ENCODE data around the gene GOLM1. TPM values are rescaled to one million over a fixed set of nuclear protein-coding genes. Genes with fewer than 3 reads are reported as not detected.

The GOLM1 gene
- total RNA-seq, 4 donors from 2014 or later, result 2.9 to 8.6 (median 7.6) TPM

DNA sequence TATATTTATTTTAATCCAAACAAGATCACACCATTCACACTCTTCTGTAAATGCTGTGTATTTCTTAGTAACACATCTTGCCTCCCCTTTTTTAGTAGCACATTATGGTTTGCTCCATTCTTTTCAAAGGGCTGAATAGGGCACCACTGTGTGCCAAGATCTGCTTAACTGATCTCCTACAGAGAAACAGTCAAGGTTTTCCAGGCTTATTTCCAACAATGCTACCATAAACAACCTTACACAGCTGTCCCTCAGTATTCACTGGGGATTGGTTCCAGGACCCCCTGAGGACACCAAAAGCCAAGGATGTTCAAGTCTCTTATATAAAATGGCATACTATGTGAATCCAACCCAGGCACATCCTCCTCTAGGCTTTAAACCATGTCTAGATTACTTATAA is 16.5 kb downstream of the GOLM1 start:
- H3K9me3 ChIP-seq, result no peaks in the 10 kb centered on the region
- no peak for DNase-seq (ENCODE audit: extremely low spot score)
- H3K36me3 ChIP-seq, result peaks cover 0 to 3% (median 0%) of the 10 kb centered on the region in 4 donors
- TF ChIP-seq POLR2A (IDR thresholded peaks at IDR 0.05; ENCODE audit: low read depth) (no peak), POLR2AphosphoS5 (IDR thresholded peaks at IDR 0.05) (no peak), EP300 (IDR thresholded peaks at IDR 0.05) (no peak)
- TF ChIP-seq, protein P1, sequence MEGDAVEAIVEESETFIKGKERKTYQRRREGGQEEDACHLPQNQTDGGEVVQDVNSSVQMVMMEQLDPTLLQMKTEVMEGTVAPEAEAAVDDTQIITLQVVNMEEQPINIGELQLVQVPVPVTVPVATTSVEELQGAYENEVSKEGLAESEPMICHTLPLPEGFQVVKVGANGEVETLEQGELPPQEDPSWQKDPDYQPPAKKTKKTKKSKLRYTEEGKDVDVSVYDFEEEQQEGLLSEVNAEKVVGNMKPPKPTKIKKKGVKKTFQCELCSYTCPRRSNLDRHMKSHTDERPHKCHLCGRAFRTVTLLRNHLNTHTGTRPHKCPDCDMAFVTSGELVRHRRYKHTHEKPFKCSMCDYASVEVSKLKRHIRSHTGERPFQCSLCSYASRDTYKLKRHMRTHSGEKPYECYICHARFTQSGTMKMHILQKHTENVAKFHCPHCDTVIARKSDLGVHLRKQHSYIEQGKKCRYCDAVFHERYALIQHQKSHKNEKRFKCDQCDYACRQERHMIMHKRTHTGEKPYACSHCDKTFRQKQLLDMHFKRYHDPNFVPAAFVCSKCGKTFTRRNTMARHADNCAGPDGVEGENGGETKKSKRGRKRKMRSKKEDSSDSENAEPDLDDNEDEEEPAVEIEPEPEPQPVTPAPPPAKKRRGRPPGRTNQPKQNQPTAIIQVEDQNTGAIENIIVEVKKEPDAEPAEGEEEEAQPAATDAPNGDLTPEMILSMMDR (IDR thresholded peaks at IDR 0.05), result no peak
- no peaks in the 10 kb centered on the region for H3K4me1 ChIP-seq
- H3K4me3 ChIP-seq, result no peak overlapping the region
- H3K27me3 ChIP-seq, result no peaks in the 10 kb centered on the region
- intact Hi-C loops (cut with DNase I), result no loop called here
- no peak overlapping the region for H3K27ac ChIP-seq (replicated peaks in 1 of 4)

DNA sequence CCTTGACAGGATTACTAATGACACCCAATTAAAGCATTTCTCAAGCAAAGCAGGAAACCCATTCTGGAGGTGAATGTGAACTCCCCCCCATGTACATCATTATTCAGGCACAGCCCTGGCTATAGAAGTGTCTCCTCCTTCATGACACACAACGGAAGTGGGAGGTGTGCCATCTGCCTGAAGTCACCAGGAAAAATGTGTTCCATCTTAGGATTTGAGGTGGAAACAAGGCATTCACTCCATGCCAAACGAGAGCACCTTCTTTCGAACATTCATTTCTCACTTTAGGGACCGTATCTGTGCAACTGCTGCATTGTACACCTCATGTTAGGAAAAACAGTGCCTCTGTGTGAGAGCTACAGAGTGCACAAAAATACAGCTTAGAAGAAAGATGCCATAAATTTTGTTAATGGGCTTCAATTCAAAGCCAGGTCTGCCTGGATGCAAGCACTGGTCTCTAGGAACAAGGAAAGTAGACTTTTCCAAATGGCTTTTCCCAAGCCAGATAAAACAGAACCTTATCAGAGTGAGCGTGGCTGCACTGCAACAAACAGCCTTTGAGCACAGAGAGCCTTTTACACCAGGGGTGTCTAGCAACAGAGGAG is 19.4 kb downstream of the GOLM1 start:
- peaks cover 0 to 3% (median 0%) of the 10 kb centered on the region in 4 donors for H3K36me3 ChIP-seq
- H3K27me3 ChIP-seq, result no peaks in the 10 kb centered on the region
- DNase-seq (ENCODE audit: extremely low spot score), result no peak
- intact Hi-C loops (cut with DNase I), result no loop called here
- H3K4me1 ChIP-seq, result no peaks in the 10 kb centered on the region
- H3K27ac ChIP-seq (replicated peaks in 1 of 4), result no peak overlapping the region
- 54% methylated on average over 5 of the region's 5 CpGs for WGBS
- no peaks in the 10 kb centered on the region for H3K9me3 ChIP-seq
- no peak for TF ChIP-seq POLR2A (IDR thresholded peaks at IDR 0.05; ENCODE audit: low read depth)
- TF ChIP-seq POLR2AphosphoS5 (IDR thresholded peaks at IDR 0.05), result no peak
- TF ChIP-seq, protein P1 (IDR thresholded peaks at IDR 0.05), result no peak
- no peak for TF ChIP-seq EP300 (IDR thresholded peaks at IDR 0.05)
- no peak overlapping the region for H3K4me3 ChIP-seq

DNA sequence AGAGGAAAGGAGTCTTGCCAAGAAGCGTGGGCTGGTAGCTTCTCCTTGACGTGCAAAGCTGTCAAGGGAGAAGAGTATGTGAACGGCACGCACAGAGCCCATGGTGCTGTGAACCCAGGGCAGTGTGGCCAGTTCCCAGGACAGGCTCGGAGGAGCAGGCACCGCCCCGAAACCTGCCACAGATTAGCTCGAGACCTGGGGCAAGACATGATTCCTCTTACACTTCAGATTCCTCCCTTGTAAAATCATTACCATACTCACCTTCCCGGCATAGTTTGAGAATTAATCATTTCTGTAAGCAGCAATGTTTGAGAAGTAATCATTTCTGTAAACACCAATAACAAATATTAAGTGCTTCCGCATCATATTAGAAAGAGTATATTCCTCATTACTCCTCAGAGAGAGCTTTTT is 19.9 kb downstream of the GOLM1 start:
- peaks cover 0 to 3% (median 0%) of the 10 kb centered on the region in 4 donors for H3K36me3 ChIP-seq
- no peak for DNase-seq (ENCODE audit: extremely low spot score)
- no peaks in the 10 kb centered on the region for H3K4me1 ChIP-seq
- H3K4me3 ChIP-seq, result no peak overlapping the region
- H3K27ac ChIP-seq (replicated peaks in 1 of 4), result no peak overlapping the region
- TF ChIP-seq EP300 (IDR thresholded peaks at IDR 0.05) (no peak), POLR2A (IDR thresholded peaks at IDR 0.05; ENCODE audit: low read depth) (no peak), POLR2AphosphoS5 (IDR thresholded peaks at IDR 0.05) (no peak)
- TF ChIP-seq, protein P1 (IDR thresholded peaks at IDR 0.05), result no peak
- H3K9me3 ChIP-seq, result no peaks in the 10 kb centered on the region
- 81% methylated on average over 10 of the region's 10 CpGs for WGBS
- no peaks in the 10 kb centered on the region for H3K27me3 ChIP-seq
- intact Hi-C loops (cut with DNase I), result no loop called here

DNA sequence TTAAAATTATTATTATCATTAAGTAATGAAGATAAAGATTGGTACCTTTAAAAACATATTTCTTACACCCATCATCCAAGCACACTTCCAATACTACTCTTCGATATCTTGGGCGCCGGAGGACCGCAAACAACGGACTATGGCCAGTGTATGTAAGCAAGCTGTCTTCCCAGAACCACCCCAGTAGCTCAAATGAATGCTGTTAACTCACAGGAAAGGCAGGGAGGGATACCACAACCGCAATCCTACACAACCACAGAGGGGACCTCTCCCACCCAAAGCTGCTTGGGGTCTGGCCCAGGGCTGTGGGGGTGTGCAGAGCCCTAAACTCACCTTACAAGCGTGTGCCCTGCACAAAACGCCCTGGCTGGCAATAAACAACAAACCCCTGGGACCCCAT is 20.6 kb downstream of the GOLM1 start:
- intact Hi-C loops (cut with DNase I), result no loop called here
- Histone ChIP-seq H3K4me1 (no peaks in the 10 kb centered on the region), H3K9me3 (no peaks in the 10 kb centered on the region), H3K4me3 (no peak overlapping the region), H3K27me3 (no peaks in the 10 kb centered on the region), H3K36me3 (peaks cover 0 to 3% (median 0%) of the 10 kb centered on the region in 4 donors), H3K27ac (replicated peaks in 1 of 4) (no peak overlapping the region)
- 82% methylated on average over 8 of the region's 8 CpGs for WGBS
- TF ChIP-seq, protein P1 (IDR thresholded peaks at IDR 0.05), result no peak
- TF ChIP-seq POLR2AphosphoS5 (IDR thresholded peaks at IDR 0.05), result no peak
- TF ChIP-seq POLR2A (IDR thresholded peaks at IDR 0.05; ENCODE audit: low read depth), result no peak
- no peak for TF ChIP-seq EP300 (IDR thresholded peaks at IDR 0.05)
- no peak for DNase-seq (ENCODE audit: extremely low spot score)

DNA sequence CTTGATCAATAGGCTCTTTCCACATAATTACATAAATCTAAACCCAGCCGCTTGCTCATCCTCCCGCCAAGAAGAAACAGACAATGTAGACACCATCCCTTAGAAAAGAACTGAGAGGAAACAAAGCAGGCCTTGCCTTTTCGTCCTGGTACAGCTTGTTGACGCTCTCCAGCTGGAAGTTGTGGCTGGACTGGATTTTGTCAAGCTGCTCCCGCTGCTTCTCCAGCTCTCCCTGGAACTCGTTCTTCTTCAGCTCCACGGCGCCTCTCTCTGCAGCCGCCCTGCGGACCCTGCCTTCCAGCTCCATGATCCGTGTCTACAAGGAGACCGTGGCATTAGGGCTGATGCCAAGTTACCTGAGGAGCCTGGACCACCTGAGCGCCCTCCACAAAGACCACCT is 22.1 kb downstream of the GOLM1 start:
- H3K27me3 ChIP-seq, result no peaks in the 10 kb centered on the region
- TF ChIP-seq POLR2AphosphoS5 (IDR thresholded peaks at IDR 0.05) (no peak), EP300 (IDR thresholded peaks at IDR 0.05) (no peak), POLR2A (IDR thresholded peaks at IDR 0.05; ENCODE audit: low read depth) (no peak)
- TF ChIP-seq, protein P1 (IDR thresholded peaks at IDR 0.05), result no peak
- H3K4me1 ChIP-seq, result no peaks in the 10 kb centered on the region
- H3K27ac ChIP-seq (replicated peaks in 1 of 4), result no peak overlapping the region
- intact Hi-C loops (cut with DNase I), result no loop called here
- no peak overlapping the region for H3K4me3 ChIP-seq
- H3K36me3 ChIP-seq, result peaks cover 0 to 3% (median 0%) of the 10 kb centered on the region in 4 donors
- no peak for DNase-seq (ENCODE audit: extremely low spot score)
- 72% methylated on average over 13 of the region's 13 CpGs for WGBS
- H3K9me3 ChIP-seq, result no peaks in the 10 kb centered on the region
